ENCODE measurements around the gene PCDHA10.

DNA sequence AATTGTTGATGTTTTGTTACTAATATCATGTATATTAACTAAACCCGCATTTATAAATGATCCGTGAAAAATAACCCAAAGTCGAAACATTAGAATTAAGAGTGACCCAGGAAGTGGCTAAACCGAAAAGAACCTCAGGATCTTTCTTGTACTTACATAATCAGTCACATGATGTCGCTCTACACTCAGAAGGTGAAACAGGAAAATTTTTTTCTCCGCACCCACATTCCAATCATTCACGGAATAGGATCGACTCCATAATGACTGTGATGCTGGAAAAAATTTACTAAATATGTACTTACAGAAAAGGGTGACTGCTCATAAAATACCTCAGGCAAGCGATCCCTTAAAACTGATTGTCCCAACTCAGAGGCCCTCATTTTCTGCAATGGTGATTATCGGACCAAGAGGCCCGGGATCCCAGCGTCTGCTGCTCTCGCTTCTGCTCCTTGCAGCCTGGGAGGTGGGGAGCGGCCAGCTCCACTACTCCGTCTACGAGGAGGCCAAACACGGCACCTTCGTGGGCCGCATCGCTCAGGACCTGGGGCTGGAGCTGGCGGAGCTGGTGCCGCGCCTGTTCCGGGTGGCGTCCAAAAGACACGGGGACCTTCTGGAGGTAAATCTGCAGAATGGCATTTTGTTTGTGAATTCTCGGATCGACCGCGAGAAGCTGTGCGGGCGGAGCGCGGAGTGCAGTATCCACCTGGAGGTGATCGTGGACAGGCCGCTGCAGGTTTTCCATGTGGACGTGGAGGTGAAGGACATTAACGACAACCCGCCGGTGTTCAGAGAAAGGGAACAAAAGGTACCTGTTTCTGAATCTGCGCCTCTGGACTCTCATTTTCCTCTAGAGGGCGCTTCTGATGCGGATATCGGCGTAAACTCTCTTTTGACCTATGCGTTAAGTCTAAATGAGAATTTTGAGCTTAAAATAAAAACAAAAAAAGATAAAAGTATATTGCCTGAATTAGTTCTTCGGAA is 19.7 kb downstream of the PCDHA10 start, which contains the start of gene PCDHA12:
- TF ChIP-seq, protein P1, sequence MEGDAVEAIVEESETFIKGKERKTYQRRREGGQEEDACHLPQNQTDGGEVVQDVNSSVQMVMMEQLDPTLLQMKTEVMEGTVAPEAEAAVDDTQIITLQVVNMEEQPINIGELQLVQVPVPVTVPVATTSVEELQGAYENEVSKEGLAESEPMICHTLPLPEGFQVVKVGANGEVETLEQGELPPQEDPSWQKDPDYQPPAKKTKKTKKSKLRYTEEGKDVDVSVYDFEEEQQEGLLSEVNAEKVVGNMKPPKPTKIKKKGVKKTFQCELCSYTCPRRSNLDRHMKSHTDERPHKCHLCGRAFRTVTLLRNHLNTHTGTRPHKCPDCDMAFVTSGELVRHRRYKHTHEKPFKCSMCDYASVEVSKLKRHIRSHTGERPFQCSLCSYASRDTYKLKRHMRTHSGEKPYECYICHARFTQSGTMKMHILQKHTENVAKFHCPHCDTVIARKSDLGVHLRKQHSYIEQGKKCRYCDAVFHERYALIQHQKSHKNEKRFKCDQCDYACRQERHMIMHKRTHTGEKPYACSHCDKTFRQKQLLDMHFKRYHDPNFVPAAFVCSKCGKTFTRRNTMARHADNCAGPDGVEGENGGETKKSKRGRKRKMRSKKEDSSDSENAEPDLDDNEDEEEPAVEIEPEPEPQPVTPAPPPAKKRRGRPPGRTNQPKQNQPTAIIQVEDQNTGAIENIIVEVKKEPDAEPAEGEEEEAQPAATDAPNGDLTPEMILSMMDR (IDR thresholded peaks at IDR 0.05; ENCODE audit: low read length): no peak
- no peak for TF ChIP-seq EZH2phosphoT487 (IDR thresholded peaks at IDR 0.05; ENCODE audit: low read length)

Data from MM.1S (cell line).